ENCODE data around the gene KLK5. TPM values are rescaled to one million over a fixed set of nuclear protein-coding genes. Genes with fewer than 3 reads are reported as not detected.
A peak's percentile ranks its signal among the peaks of the same experiment; 100 is the strongest.

KLK5 gene
- total RNA-seq, 1 donor from 2014 or later: 3.4 TPM

GRCh38 chr19:50912727-50913716 lies 39.8 kb downstream of the KLK5 start:
- DNase-seq (ENCODE audit: low read depth) (no peak), FAIRE-seq (no peak)
- no peak for TF ChIP-seq CTCF (IDR thresholded peaks at IDR 0.05; ENCODE audit: insufficient read depth, low read length, severe bottlenecking)
- H3K27me3 ChIP-seq (ENCODE audit: control insufficient read depth, insufficient read depth, low read length): peaks cover 19% of the 10 kb centered on the region
- H3K36me3 ChIP-seq (ENCODE audit: control insufficient read depth, insufficient read depth, low read length): no peaks in the 10 kb centered on the region
- H3K4me3 ChIP-seq (ENCODE audit: low read depth, low read length): no peak overlapping the region

GRCh38 chr19:50912102-50912599 lies 40.7 kb downstream of the KLK5 start:
- Histone ChIP-seq H3K4me3 (ENCODE audit: low read depth, low read length) (no peak overlapping the region), H3K27me3 (ENCODE audit: control insufficient read depth, insufficient read depth, low read length) (peaks cover 19% of the 10 kb centered on the region), H3K36me3 (ENCODE audit: control insufficient read depth, insufficient read depth, low read length) (no peaks in the 10 kb centered on the region)
- no peak for TF ChIP-seq CTCF (IDR thresholded peaks at IDR 0.05; ENCODE audit: insufficient read depth, low read length, severe bottlenecking)
- DNase-seq (ENCODE audit: low read depth) (no peak), FAIRE-seq (no peak)

- no peak for DNase-seq (ENCODE audit: low read depth)
- H3K27me3 ChIP-seq (ENCODE audit: control insufficient read depth, insufficient read depth, low read length): peaks cover 19% of the 10 kb centered on the region
- H3K36me3 ChIP-seq (ENCODE audit: control insufficient read depth, insufficient read depth, low read length): no peaks in the 10 kb centered on the region
- no peak for TF ChIP-seq CTCF (IDR thresholded peaks at IDR 0.05; ENCODE audit: insufficient read depth, low read length, severe bottlenecking)
- FAIRE-seq: no peak
- no peak within 1 kb of the TSS for H3K4me3 ChIP-seq (ENCODE audit: low read depth, low read length)
These were observed 41.4 kb downstream of the KLK5 start, which contains the start of gene KLK4 for GRCh38 chr19:50911206-50912101. Gene KLK4, minus strand, starts transcription at chr19:50911395. Its CDS starts 657 bp downstream, at chr19:50910738.

- H3K4me3 ChIP-seq (ENCODE audit: low read depth, low read length): no peak overlapping the region
- no peaks in the 10 kb centered on the region for H3K36me3 ChIP-seq (ENCODE audit: control insufficient read depth, insufficient read depth, low read length)
- DNase-seq (ENCODE audit: low read depth): no peak
- TF ChIP-seq CTCF (IDR thresholded peaks at IDR 0.05; ENCODE audit: insufficient read depth, low read length, severe bottlenecking): no peak
- no peak for FAIRE-seq
- H3K27me3 ChIP-seq (ENCODE audit: control insufficient read depth, insufficient read depth, low read length): peaks cover 19% of the 10 kb centered on the region
These were observed 42.1 kb downstream of the KLK5 start for GRCh38 chr19:50910722-50911121.

- Histone ChIP-seq H3K27me3 (ENCODE audit: control insufficient read depth, insufficient read depth, low read length) (peaks cover 19% of the 10 kb centered on the region), H3K4me3 (ENCODE audit: low read depth, low read length) (no peak overlapping the region), H3K36me3 (ENCODE audit: control insufficient read depth, insufficient read depth, low read length) (no peaks in the 10 kb centered on the region)
- FAIRE-seq (no peak), DNase-seq (ENCODE audit: low read depth) (peak; percentile 46)
- TF ChIP-seq CTCF (IDR thresholded peaks at IDR 0.05; ENCODE audit: insufficient read depth, low read length, severe bottlenecking): no peak
These were observed 43.4 kb downstream of the KLK5 start for GRCh38 chr19:50909240-50910070.

All from bronchial epithelial cell (primary cell).